ENCODE measurements around the gene RPL32.
A peak's percentile ranks its signal among the peaks of the same experiment; 100 is the strongest.

Gene RPL32

DNA sequence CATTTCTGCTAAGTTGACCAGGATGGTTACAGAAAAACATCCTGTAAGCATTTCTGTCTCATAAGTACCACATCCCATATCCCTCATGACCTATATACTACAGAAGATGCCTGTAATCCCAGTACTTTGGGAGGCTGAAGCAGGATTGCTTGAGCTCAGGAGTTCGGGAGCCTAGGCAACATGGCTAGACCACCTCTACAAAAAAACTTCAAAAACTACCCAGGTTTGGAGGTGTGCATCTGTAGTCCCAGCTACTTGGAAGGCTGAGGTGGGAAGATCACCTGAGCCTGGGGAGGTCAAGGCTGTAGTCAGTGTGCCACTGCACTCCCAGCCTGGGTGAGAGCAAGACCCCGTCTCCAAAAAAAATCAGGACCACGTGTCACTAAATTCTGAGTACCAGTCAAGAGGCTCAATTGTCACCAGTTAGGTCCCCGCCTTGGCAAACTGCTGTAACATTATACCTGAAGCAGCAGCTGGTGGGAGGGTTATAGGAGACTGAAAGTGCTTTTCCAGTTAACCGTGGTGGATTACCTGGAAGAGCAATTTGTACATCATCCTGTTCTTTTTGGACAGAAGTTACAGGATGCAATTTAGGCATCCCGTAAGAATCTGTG is 6.2 kb downstream of the RPL32 start:
- DNase-seq (ENCODE audit: low read depth in 1 of 2, low spot score in 1 of 2) = no peak
- in situ Hi-C loops (cut with HindIII; ENCODE audit: low pct_unique_long_range_greater_than_20kb, low sequenced_read_pairs) = no loop called here
- no peak for TF ChIP-seq JUND (IDR thresholded peaks at IDR 0.05; ENCODE audit: low read depth)

DNA sequence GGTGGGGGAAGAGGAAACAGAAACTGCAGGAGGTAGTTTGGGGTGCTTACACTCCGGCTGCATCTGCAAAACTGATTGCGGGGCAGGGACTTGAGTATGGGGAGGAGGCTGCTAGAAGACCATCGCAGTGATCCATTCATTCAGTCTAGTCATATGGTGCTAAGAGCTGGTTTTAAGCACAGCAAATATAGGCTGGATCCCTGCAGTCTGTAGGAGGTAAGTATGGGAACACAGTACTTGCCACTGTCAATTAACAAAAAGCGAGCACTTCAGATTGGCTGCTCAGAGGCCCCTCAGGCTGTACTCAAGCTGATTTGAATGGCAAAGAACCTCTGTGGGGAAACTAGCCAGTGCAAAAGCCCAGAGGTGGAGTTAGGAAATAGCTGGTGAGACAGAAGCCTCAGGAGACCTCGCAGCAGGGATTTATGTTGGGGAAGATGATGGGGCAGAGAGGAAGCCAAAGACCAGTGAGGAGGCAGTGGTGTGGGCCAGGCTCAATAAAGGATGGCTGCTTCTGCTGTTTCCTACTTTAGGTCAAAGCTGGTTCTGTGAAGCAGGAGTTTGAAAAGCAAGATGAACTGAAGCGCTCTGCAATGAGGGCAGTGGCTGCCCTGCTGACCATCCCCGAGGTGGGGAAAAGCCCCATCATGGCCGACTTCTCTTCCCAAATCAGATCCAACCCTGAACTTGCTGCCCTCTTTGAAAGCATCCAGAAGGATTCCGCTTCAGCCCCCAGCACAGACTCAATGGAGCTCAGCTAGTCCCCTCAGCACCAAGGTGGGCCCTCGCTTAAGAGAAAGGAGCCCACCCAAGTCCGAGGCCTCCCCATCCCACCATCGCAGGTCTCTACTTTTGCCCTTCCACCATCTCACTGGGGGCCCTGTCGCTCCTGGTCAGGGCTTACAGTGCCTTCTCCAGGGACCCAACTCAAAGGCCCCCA is 7.9 kb downstream of the RPL32 start:
- in situ Hi-C loops (cut with HindIII; ENCODE audit: low pct_unique_long_range_greater_than_20kb, low sequenced_read_pairs) = no loop called here
- TF ChIP-seq JUND (IDR thresholded peaks at IDR 0.05; ENCODE audit: low read depth) = no peak
- no peak for DNase-seq (ENCODE audit: low read depth in 1 of 2, low spot score in 1 of 2)

DNA sequence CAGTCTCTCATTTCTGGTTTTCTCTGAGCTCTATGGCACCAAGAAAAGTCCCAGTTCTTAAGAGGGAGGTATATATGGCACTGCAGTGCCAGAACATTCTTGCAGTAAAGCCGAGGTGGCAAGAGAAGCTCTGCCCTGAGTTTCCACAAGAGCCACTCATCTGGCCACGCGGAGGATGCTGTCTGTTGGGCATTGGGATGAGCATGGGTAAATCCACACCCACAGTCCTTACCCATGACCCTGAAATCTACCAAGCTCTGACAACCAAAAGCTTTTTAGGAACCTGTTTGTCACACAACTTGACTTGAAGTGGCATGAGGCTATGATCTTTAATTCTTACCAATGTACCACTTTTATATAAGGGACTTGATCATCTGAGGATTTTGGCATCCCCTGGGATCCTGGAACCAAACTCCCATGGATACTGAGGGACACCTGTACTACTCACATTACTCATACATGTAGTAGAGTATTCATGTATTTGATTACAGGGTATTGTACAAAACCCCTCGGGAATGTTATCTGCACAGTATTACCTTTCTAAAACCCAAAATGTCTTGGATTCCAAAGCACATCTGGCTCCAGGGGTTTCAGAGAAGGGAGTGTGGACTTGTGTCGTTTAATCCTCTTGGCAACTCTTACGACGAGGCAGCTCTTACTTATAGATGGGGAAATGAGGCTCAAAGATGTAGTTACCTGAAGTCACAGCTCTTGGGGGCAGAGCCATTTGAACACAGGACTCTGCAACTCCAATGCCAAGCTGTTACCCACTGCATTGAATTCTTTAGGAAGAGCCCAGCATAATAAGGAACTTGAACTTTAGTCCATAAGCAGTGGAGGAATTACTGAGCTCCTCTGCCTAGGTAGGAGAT is 8.8 kb downstream of the RPL32 start:
- in situ Hi-C loops (cut with HindIII; ENCODE audit: low pct_unique_long_range_greater_than_20kb, low sequenced_read_pairs) = no loop called here
- no peak for DNase-seq (ENCODE audit: low read depth in 1 of 2, low spot score in 1 of 2)
- no peak; the same call in 1 of the 2 replicates for TF ChIP-seq JUND (IDR thresholded peaks at IDR 0.05; ENCODE audit: low read depth)

DNA sequence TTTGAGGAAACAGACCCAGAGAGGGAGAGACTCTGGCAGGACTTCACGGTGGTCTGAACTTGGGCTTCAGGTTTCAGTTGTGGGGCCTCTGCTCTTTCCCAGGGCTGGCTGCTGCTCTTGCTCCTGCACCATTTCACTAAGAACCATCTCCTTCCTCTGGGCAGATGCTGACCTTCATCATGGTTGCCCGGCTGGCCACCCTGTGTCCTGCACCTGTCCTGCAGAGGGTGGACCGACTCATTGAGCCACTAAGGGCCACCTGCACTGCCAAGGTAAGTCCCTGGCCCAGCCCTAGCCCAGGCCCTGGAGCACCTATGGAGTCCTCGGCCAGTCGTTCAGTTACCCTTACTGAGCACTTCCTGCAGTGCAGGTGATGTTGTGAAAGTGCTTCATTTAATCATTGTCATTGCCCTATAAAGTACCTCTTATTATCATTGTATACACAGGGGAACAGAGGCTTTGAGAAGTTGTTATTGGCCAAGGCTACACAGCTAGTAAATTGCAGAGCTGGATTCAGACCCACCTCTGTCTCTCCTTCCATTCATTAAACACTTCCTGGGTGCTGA is 10.0 kb downstream of the RPL32 start:
- in situ Hi-C loops (cut with HindIII; ENCODE audit: low pct_unique_long_range_greater_than_20kb, low sequenced_read_pairs) = no loop called here
- no peak for TF ChIP-seq JUND (IDR thresholded peaks at IDR 0.05; ENCODE audit: low read depth)
- DNase-seq (ENCODE audit: low read depth in 1 of 2, low spot score in 1 of 2) = no peak

DNA sequence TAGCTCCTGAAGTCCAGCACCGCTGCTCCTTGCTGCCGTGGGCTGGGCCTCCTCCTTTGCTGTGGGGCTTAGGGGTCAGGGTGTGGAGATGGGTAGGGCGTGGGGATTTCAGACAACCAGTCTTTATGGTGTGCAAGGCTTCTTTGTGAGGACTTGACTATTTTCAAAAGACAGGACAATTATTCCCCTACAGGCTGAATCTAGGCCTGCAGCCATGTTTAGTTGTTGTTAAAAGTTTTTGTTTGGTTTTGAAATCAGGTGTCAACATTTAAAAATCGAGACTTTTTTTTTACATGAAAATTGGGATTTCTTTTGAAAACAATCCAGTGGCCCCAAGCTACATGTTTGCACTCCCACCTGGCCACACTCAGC is 10.6 kb downstream of the RPL32 start:
- TF ChIP-seq JUND (IDR thresholded peaks at IDR 0.05; ENCODE audit: low read depth) = no peak
- DNase-seq (ENCODE audit: low read depth in 1 of 2, low spot score in 1 of 2) = no peak
- in situ Hi-C loops (cut with HindIII; ENCODE audit: low pct_unique_long_range_greater_than_20kb, low sequenced_read_pairs) = no loop called here

DNA sequence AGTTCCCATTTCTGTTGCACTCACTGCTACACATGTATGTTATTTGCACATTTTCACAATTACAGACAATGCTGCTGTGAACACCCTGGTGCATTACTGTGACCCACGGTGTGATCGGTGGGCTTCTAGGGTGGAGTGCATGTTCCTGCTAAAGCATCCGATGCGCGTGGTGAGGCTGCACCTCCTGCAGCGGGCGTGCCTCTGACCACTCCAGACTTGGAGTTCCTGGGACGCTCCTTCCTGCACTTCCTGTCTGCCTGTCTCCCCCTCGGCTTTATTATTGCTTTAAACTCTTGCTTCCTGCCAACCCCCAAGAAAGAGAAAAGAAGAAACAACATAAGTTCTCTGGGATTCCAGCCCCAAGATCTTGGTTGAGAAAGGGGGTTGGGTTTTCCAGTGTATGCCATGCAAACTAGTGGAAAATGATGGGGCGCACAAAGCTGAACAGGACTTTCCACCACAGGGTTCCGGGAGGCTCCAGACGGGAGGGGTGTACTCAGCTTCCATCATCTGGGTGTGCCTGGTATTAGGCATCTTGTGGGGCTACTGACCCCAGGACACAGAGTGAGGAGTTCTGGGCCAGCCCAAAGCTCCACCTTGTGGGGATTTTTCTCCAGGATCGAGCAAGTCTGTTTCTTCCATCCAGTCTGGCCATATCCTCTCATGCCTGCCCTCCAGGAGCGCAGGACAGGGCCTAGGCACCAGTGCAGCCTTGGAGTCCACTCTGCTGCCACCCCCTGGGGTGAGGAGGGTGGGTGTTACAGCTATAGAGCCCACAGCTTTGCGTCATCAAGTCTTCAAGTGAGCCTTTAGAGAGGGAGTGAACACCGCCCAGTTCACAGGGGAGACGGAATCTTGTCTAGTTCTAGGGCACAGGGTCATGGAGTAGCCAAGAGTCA is 11.2 kb downstream of the RPL32 start:
- in situ Hi-C loops (cut with HindIII; ENCODE audit: low pct_unique_long_range_greater_than_20kb, low sequenced_read_pairs) = no loop called here
- no peak for DNase-seq (ENCODE audit: low read depth in 1 of 2, low spot score in 1 of 2)
- no peak for TF ChIP-seq JUND (IDR thresholded peaks at IDR 0.05; ENCODE audit: low read depth)

DNA sequence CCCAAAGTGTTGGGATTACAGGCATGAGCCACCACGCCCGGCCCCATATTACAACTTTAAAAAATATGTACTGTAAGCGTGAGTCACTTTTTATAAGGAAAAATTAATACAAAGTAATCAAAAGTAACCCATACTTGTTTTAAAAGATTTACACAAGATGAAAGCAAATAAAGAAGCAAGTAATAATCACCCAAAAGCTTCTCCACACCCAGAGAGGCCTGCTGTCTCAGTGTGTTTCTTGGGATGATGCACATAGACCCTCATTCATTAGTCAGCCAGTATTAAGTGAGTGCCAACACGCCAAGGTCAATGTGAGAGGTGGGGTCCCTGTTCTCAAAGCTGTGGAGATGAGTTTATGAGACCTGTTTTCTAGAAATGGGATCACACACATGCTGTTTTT is 12.0 kb downstream of the RPL32 start:
- in situ Hi-C loops (cut with HindIII; ENCODE audit: low pct_unique_long_range_greater_than_20kb, low sequenced_read_pairs) = no loop called here

DNA sequence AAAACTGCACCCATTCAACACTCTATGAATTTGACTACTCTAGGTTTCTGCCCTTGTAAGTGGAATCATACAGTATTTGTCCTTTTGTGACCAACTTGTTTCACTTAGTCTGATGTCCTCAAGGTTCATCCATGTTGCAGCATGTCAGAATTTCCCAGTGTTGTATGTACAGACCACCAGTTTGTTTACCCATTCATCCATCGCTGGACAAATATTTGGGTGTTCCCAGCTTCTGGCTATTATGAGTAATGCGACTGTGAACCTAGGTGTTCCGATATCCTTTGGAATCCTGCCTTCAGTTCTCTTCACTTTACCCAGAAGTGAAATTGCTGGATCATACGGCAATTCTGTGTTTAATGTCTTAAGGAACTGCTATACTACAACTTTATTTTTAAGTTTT is 12.6 kb downstream of the RPL32 start:
- TF ChIP-seq JUND (IDR thresholded peaks at IDR 0.05; ENCODE audit: low read depth) = no peak
- no peak for DNase-seq (ENCODE audit: low read depth in 1 of 2, low spot score in 1 of 2)
- in situ Hi-C loops (cut with HindIII; ENCODE audit: low pct_unique_long_range_greater_than_20kb, low sequenced_read_pairs) = no loop called here

More for the DNA sequence above, 12.0 kb downstream of the RPL32 start:
- no peak for DNase-seq (ENCODE audit: low read depth in 1 of 2, low spot score in 1 of 2)
- TF ChIP-seq JUND (IDR thresholded peaks at IDR 0.05; ENCODE audit: low read depth) = no peak

DNA sequence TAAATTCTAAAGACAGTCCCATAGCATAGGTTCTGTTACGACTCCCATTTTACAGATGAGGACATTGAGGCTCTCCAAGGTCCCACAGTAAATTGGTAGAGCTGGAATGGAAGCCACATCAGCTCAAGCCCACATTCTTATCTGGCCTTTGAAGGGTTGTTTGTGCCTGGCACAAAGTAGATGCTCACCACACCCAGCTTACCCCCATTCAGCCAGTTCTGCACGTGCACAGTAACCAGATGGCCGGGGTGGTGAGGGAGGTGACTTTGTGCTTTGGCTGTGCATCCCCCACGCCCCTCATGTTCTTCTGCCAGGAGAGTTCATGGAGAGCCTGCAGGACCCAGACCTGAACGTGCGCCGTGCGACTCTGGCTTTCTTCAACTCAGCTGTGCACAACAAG is 16.2 kb downstream of the RPL32 start:
- in situ Hi-C loops (cut with HindIII; ENCODE audit: low pct_unique_long_range_greater_than_20kb, low sequenced_read_pairs) = no loop called here
- no peak for TF ChIP-seq JUND (IDR thresholded peaks at IDR 0.05; ENCODE audit: low read depth)
- no peak for DNase-seq (ENCODE audit: low read depth in 1 of 2, low spot score in 1 of 2)

DNA sequence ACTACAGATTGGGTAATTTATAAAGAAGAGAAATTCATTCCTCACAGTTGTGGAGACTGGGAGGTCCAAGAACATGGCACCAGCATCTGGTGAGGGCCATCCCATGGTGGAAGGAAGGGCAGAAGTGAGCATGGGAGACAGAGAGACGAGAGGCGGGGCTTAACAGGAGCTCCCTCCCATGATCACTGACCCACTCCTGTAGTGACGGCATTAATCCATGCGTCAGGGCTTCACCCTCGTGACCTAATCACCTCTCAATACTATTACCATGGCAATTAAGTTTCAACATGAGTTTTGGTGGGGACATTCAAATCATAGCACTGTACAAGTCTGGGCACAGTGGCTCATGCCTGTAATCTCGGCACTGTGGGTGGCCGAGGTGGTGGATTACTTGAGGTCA is 17.1 kb downstream of the RPL32 start:
- no peak for DNase-seq (ENCODE audit: low read depth in 1 of 2, low spot score in 1 of 2)
- no peak for TF ChIP-seq JUND (IDR thresholded peaks at IDR 0.05; ENCODE audit: low read depth)
- in situ Hi-C loops (cut with HindIII; ENCODE audit: low pct_unique_long_range_greater_than_20kb, low sequenced_read_pairs) = no loop called here

DNA sequence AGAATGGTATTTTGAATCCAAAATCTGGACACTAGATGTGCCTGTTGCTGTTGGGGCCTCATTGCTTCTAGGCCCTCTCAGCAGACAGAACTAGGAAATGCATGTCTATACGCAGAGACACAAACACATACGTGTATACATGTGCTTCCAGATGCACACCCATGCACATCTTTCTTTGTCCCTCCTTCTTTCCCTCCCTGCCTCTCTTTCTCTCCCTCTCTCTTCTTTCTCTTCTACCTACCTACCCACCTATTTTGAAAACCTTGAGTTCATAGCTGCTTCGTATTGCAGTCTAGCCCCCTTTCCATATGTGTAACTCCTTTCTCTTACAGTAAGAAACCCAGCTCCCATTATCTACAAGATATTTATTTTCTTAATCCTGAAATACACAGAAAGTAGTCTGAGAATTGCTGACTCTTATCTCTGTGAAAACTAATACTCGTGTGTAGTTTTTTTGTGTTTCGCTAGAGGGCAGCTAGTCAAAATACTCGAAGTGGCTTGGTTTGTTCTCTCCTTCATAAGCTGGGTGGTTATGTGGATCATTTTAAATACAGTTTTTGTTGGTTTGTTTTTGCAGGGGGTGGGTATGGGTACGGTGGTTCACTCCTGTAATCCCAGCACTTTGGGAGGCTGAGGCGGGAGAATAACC is 18.5 kb downstream of the RPL32 start:
- in situ Hi-C loops (cut with HindIII; ENCODE audit: low pct_unique_long_range_greater_than_20kb, low sequenced_read_pairs) = no loop called here
- no peak for TF ChIP-seq JUND (IDR thresholded peaks at IDR 0.05; ENCODE audit: low read depth)
- DNase-seq (ENCODE audit: low read depth in 1 of 2, low spot score in 1 of 2) = peak; percentile 34 to 68

Data from T47D (cell line).